ENCODE measurements around the gene CYP1B1.
"Not testable (repeated sequence)": the region's sequence is repeated elsewhere in the genome, so short reads cannot be mapped to it uniquely, and the experiment has no call there.

Gene CYP1B1

DNA sequence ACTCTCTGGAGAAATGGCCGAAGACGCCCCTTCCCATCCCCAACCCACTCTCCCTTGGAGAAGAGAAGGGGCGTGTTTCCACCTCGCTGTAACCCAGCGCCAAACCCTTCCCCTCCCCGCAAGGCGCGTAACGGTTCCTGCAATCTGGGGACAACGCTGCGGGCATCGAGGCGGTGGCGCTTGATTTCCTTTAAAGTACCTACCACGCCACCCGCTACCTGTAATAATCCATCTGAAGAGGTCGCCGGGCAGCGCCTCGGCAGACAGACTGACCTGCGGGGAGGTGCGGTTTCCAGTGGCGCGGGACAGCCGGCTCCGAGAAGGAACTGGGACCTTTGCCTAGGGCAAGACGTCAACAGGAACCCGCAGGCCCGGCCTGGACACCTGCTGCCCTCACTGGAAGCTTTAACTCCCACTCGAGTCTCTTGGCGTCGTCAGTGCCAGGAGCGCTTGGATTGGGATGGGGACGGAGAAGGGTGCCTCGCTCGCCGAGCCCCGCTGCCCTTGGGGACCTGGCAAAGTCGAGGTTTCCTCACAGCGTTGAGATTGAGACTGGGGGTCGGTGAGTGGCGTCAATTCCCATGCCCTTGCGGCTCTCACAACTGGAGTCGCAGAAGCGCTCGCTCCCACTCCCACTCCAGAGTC lies at the start of gene CYP1B1:
TSS of gene CYP1B1 (minus strand) at position 645 of the 645 bp plus-strand sequence. CDS start 763 bp downstream, outside the sequence.
- no peak for DNase-seq

DNA sequence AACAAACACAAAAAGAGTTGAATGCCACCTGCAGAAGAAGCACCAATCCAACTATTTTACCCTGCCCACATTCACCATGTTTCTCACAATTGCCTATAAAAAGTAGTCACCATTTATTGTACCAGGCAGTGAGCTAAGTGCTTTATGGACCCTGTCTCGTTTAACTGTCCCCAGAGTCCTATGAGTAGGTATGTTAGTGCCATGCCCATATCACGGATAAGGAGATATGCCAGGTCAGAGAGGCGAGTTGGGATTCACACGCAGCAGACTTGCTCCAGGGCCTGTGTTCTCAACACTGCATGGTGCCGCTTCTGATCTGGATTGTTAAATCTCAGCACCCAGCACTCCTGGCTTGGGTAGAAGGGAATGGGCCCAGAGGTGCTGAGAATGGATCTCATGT lies 49.1 kb upstream of the CYP1B1 start:
- DNase-seq, result no peak

DNA sequence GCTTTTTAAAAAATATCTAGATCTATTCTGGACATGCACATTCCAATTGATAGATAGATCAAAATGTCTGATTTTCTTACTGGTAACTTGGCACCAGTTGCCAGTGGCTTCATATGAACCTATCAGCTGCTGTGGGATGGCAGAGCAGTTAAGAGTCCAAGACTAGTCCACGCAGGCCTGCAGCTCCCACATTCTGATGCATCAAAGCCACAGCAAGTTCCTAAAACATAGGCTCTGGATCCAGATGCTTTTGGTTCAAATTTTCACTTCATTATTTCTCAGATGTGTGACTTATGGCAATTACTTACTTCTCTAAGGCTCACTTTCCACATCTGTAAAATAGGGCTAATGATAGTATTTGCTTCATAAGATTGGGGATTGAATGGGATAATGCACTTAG lies 48.0 kb upstream of the CYP1B1 start:
- DNase-seq, result no peak

DNA sequence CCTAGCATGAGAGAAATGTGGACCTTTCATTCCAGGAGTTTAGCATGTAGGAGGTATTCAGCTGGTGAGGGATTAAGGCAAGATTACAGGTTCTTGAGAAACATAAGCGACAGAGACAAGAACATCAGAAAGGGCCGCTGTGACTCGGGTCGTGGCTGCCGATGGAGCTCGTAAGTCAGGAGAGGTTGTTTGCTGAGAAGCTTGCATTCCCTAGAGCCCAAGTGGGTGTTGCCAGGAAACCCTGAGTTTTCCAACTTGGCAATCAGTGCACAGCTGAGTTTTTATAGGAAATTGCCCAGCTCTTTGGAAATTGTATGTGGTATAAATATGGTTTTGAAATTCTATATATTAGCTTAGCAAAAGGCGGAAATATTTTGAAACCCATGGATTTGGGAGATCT lies 46.4 kb upstream of the CYP1B1 start:
- no peak for DNase-seq

DNA sequence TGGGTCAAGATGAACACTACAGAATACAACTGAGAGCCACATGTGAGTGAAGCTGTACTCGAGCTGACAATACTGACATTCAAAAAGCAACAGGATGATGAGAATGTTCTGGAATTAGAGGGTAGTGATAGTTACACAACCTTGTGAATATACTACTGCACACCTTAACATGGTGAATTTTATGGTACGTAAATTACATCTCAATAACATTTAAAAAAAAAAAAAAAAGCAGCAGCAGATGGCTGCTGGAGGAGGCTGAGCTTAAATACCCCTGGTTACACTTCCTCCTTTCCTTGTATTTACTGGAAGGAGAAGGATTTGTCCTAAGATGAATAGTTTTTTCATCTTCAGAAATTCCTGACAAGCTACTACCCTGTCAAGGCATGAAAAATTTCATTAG lies 45.5 kb upstream of the CYP1B1 start:
- DNase-seq, result no peak

DNA sequence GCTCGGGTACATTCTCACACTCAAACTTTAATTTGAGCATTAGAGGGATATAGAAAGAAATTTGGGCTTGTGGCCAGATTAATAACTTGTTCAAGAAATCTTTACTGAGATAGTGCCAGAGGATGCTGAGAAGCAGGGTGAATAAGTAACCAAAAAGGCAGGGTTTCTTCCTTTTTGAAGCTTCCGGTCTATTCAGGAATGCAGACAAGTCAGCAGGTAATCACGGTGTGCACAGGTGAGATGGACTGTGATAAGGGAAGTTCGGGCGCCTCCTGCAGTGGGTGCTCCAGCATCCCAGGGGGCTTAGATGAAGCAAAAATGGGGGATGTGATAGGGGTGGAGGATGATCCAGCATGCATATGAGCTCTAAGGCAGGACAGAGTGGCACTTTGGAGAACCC lies 44.9 kb upstream of the CYP1B1 start:
- no peak for DNase-seq

DNA sequence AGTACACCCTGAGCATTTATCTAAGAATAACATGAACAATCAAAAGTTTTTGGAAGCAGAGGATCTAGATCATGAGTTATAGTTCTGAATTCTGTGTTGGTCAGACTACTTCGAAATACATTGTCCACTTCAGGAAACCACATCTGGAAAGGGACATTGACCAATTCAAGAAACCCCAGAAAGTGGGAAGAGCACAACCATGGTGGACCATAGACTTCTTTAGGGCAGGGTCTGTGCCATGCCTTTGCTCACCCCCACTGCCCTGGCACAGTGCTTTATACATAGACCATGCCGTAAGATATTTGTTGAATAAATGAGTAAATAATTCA lies 44.3 kb upstream of the CYP1B1 start:
- DNase-seq, result no peak

DNA sequence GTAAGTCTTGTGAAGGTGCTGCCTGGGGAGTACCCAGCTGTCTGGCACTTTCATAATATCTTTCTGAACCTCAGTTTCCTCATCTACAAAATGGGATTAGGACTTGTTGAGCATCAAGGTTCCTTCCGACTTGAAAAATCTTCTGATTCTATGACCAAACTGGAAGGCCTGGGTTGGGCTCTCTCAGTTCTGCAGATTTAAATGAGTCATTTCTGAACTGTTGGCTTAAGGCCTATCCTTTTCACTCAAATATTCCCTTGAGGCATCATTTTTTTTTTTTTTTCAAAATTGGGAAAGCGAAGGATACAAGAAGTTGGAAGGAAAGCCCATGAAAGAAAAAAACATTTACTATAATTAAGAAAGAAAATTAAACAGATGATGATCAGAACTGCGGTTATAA lies 40.8 kb upstream of the CYP1B1 start:
- DNase-seq, result no peak

DNA sequence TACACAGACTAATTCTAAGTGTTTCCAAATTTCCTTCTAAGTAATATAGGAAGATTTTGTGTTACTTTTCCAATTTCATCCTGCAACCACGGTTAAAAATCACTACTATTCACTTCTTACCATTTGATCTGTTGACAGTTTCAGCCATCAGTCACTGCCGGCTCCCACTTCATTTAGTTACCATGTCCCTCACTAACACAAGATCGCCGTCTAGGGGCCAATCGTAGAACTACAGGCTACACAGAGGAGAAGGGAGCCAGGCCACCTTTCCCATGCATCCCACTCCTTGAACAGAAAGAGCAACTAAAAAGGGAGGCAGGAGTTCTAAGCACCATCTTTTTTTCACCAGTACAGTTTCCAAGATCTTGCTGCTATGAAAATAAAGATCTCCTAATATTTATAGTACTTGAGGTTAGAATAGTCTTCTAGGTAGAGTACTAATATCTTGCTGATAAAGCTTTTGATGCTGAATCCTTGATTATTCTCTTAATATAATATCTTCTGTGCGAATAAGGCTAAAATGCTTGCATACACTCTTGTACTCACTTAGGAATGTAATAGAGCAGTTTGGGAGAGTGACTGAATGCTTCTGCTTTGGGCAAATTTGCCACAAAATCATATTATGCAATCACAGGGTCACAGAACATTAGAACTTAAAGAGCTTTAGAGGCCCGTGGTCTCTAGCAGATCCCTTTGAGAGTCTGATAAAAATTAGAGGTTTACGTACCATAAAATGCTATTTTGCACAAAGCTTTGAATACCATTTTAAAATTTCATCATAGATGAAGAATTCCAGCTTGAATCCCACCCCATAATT lies 39.5 kb upstream of the CYP1B1 start:
- DNase-seq, result peak; percentile 60

DNA sequence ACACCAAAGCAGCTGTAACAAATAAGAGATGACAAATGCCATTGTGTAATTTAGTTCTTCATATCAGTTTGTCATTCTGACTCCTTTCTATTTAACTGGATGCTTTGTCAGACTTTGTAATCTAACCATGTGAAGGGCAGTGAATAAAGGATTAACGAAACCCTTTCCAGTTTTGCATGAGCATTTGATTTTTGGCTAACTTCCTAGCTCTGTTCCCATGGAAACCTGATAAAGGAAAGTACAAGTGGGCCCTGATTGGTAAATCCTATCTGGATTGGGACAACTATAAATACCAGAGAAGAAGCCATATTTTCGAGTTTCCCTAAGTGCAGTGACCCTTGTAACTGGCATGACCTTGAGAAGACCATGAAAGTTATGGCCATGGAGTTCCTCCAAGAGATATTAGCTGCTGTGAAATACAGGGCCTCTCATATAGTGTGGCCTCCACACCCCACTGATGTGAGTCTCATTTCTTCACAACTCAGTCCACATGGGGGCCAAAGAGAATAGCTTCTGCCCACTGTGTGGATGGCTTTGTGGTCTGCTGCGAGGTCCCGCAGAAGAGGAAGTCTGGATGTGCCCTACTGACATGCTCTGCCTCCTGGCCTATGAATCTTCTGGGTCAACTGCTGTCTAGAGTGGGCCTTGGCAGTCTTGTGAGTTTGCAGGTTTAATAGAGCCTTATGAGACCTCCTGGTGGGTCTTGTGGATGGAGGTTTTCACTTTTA lies 38.2 kb upstream of the CYP1B1 start:
- no peak for DNase-seq

DNA sequence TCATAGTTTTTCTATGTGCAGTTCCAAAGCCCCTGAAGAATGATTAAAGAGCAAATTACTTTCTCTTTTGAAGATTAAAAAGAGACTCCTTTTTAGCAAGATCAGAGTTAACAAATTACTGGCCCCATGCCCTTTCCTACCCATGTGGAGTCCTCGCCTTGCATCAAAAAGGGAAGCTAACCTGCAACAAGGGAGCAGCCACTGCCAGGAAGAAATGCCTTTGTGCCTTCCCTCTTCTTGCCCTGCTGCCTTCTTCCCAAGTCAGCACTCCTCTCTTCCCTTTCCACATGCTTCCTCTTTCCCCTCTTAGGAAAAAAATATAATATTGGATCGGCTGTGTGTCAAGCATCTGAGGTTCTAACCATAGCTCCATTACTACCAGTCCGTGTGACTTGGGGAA lies 37.1 kb upstream of the CYP1B1 start:
- no peak for DNase-seq

DNA sequence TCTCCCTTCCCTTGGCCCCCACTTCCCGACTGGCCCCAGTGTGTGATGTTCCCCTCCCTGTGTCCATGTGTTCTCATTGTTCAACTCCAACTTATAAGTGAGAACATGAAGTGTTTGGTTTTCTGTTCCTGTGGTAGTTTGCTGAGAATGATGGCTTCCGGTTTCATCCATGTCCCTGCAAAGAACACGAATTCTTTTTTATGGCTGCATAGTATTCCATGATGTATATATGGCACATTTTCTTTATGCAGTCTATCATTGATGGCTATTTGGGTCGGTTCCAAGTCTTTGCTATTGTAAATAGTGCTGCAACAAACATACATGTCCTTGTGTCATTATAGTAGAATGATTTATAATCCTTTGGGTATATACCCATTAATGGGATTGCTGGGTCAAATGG lies 35.4 kb upstream of the CYP1B1 start:
- not testable (repeated sequence) for DNase-seq

DNA sequence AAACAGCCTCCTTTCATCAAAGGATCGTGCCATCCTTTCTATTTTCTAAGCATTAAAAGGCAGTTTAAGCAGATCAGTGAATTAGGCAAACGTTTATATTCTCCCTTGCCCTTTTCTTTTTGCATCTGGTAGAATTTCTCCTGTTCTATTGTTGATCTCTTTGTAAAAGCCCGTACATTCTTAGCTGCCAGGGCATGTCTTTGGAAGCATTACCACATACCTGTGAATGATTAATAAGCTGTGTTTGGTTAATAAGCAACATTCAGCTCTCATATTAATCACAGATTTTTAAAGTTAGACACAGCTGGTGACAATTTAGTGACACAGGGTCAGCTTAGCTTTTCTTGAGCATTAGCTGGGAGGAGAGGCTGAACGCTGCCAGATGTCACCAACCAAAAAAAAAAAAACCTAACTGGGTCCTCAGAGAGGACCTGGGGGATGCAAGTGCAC lies 33.8 kb upstream of the CYP1B1 start:
- no peak for DNase-seq

DNA sequence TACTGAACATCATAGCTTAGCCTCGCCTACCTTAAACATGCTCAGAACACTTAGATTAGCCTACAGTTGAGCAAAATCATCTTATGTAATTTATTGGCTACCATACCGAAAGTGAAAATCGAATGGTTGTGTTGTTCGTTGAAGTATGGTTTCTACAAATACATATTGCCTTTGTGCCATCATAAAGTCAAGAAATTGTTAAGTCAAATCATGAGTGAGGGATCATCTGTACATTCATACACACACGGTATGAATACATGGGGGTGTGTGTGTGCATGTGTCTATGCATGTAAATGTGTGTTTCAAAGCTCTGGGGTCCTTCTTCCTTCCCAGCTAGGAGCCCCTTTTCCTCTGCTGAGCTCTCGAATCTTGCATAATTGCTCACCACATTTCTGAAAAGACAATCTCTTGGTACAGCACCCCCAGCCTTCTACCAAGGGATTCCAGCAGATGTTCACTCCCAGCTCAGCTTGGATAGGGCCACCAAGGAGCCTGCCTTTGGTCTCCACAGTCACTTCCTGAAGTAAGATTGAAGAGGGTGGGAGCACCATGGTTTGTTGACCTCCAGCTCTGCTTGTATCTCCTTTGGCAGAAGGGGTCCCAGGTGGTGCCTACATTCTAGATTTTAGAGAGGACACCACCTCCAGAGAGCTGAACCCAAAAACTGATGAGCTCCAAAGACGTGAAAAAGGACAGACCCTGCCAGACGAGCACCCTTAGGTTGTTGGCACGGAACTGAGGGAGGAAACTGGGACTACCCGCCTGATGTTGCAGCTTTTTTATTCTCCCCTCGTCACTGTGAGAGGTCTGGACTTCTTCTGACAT lies 33.2 kb upstream of the CYP1B1 start:
- no peak for DNase-seq

DNA sequence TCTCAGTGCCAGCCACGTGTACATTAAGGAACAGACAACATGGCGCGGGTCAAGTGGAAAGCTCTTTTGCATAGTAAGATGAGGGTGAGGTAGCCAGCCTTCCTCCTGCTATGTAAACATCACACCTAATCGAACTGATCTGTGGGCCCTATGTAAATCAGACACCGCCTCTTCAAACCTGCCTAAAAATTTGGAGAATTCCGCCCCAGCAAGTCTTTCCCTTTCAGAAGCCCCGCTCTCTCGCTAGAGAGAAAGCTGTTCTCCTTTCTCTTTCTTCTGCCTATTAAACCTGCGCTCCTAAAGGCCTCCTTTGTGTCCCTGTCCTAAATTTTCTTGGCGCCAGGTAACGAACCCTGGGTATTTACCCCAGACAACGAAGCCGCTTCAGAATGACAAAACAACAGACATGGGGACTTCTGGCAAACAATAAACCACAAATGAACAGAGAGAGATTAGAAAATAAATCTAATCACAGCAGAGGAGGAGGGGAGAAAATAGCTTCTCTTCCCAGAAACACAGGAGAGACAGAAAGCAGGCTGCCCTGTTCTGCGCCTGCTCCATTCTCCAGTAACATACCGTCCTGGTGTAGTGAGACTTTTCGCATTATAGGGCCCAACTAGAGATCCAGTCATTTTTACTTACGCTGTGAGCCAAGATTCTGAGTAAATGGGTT lies 31.9 kb upstream of the CYP1B1 start:
- DNase-seq, result no peak

DNA sequence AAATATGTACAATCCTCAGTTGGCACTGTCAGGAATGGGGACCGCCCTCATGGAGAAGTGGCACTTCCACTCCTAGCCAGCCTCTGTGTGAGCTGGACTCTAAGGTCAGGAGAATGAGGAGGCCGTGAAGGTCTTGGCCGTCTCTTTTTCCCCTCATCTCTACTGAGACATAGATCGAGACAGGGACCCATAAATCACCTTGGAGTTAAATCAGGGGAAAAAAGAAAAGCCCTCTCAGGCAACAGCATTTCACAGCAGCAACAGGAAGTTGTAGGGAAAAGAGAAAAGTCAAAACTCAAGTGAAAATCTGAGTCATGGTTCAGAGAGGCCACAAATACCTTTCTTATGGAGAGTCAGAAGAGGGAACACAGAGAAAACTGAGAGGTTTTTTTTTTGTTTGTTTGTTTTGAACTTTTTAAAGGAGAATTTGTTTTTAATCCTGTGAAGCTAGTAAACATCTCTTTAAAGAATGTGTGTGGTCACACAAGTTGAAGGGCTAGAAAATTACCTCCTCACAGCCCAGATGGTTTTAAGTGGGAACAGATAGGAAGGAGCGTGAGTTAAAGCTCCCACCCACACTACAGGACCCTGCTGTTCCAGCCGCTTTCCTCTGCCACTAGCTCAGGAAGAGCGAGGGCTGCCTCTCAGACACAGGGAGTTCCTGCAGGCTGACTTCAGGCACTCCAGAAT lies 30.6 kb upstream of the CYP1B1 start:
- DNase-seq, result no peak

DNA sequence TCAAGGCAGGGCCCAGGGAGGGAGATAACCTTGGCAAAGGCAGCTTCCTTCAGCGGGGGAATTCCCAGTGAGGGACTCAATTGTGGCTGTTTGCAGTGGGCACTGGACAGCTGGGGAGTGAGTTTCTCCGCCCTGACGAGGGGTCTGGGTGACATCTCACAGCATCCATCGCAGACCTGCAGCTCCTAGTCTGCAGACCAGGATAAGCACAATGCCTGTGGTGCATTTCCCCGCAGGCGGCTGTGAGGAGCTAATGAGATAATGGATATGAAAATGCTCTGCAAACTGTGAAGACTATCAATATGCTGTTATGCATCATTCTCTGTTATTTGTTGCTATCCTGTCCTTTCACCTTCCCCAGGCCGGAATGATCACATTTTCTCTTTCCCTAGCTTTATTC lies 30.0 kb upstream of the CYP1B1 start:
- DNase-seq, result no peak

DNA sequence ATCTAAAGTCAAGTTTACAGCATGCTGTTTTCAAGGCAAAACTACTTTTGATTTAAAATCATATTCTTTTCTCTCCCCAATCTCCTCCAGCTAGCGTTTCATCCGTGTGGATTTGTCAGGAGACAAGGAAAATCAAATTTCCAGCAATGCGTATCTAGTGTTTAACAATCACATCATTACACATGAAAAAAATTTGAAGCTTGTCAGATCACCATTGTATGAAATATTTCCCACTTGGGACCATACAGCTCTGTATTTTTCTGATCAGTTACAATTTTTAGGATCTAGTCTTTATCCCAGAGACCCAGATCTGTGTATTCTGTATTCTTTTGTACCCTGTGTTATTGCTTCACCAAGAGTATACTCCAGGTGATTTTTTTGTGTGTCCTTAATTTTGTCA lies 28.6 kb upstream of the CYP1B1 start:
- DNase-seq, result no peak

DNA sequence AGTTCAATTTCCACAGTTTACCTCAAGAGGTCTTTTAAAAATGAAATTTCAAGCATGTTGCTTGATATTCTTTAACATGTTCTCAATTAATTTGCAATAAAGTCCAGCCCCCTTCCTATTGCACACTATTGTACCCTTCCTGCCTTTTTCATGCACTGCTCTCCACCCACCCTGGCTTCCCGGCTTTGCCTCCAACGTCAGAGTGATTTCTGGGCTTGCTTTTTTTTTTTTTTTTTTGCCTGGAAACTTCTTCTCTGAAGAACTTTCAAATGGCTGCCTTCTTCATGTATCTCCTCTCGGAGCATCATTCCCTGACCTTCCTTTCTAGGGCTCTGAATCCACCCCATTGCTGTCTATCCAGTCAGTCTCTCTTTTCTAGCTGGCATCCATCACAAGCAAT lies 24.4 kb upstream of the CYP1B1 start:
- no peak for DNase-seq

DNA sequence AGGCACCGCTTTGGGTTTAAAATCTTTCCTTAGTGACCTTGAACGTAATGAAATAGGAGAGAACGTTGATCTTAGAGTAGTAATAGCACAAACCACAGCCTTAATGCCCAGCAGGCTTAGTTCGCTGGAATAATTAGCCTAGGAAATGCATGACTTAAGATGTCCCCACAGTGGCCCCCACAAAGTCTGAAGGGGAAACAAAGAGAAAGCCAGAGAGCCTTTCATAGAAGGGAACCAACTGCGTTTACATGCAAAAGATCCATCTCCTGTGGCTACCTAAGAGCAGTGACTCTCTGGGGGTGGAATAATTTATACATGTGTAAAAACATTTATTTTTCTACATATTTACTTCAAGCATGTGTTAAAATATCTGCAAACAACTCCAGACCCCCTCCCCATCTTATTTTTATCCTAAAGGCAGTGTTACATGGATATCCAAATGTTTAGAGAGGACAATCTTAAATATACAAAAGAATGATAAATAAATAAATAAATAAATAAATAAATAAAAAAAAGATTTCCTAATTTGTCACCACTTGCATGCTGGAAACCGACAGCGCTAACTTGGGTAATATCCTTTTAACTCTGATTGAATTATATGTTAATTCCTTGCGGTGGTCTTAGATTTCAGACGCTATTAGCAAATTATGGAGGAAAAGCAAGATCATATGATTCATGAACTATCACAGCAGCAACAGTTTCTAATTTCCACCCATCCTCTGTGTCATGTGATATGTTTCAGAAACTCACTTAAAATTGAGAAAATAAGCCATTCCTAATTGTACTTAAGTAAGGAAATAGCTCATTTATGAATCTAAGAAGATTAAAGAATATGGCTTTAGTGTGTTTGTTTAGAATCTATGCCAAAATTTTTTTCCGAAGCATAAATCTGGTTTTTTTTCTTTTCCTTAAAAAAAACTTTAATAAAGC lies 23.4 kb upstream of the CYP1B1 start:
- DNase-seq, result no peak

Measured in CD4-positive, alpha-beta T cell treated with Interleukin-17A for 1 hour (primary cell).